ENCODE measurements around the gene GNB2. TPM values are rescaled to one million over a fixed set of nuclear protein-coding genes. Genes with fewer than 3 reads are reported as not detected.
A peak's percentile ranks its signal among the peaks of the same experiment; 100 is the strongest.

The GNB2 gene
- polyA plus RNA-seq, 3 donors from 2014 or later = 61.4 to 71.8 (median 64.8) TPM

- Mint-ChIP-seq H3K27ac (peak overlapping the region in 3 of 6 donors; percentile 2 to 14 (median 10)), H3K27me3 (ENCODE audit: low read depth in 3 of 3) (peaks cover 18 to 37% (median 22%) of the 10 kb centered on the region in 3 donors), H3K4me3 (peak overlapping the region in 2 of 5 donors; percentile 21 to 38), H3K9me3 (no peaks in the 10 kb centered on the region), H3K4me1 (peaks cover 0 to 10% of the 10 kb centered on the region in 2 donors), H3K36me3 (no peaks in the 10 kb centered on the region)
- DNase-seq = no peak
Measured at GRCh38 chr7:100671353-100672327, 1.9 kb upstream of the GNB2 start.

- Mint-ChIP-seq H3K36me3 (peaks cover 0 to 7% (median 0%) of the 10 kb centered on the region in 3 donors), H3K27ac (peak overlapping the region; percentile 91 to 98 (median 96)), H3K4me1 (peaks cover 7 to 16% of the 10 kb centered on the region in 2 donors), H3K9me3 (no peaks in the 10 kb centered on the region), H3K4me3 (peak overlapping the region; percentile 92 to 96 (median 93)), H3K27me3 (ENCODE audit: low read depth in 3 of 3) (peaks cover 23 to 35% (median 23%) of the 10 kb centered on the region in 3 donors)
- DNase-seq = no peak
Measured at GRCh38 chr7:100673942-100674410, 436 bp downstream of the GNB2 start.

- Mint-ChIP-seq H3K9me3 (no peaks in the 10 kb centered on the region), H3K27ac (peak overlapping the region; percentile 91 to 98 (median 96)), H3K36me3 (peaks cover 0 to 7% (median 0%) of the 10 kb centered on the region in 3 donors), H3K4me1 (peaks cover 7 to 20% of the 10 kb centered on the region in 2 donors), H3K27me3 (ENCODE audit: low read depth in 3 of 3) (peaks cover 23 to 35% (median 23%) of the 10 kb centered on the region in 3 donors), H3K4me3 (peak overlapping the region; percentile 92 to 96 (median 93))
- DNase-seq = peak; percentile 30 to 38 (median 34)
Measured at GRCh38 chr7:100674411-100675104, 1.0 kb downstream of the GNB2 start.

GRCh38 chr7:100675105-100675451, 1.5 kb downstream of the GNB2 start:
- H3K4me1 Mint-ChIP-seq = peaks cover 11 to 25% of the 10 kb centered on the region in 2 donors
- peaks cover 0 to 9% (median 0%) of the 10 kb centered on the region in 3 donors for H3K36me3 Mint-ChIP-seq
- H3K9me3 Mint-ChIP-seq = no peaks in the 10 kb centered on the region
- peaks cover 22 to 35% (median 23%) of the 10 kb centered on the region in 3 donors for H3K27me3 Mint-ChIP-seq (ENCODE audit: low read depth in 3 of 3)
- H3K4me3 Mint-ChIP-seq = peak overlapping the region; percentile 92 to 96 (median 93)
- no peak for DNase-seq
- H3K27ac Mint-ChIP-seq = peak overlapping the region in 3 of 6 donors; percentile 95 to 98 (median 98)

GRCh38 chr7:100675581-100676350, 2.2 kb downstream of the GNB2 start:
- H3K4me1 Mint-ChIP-seq = peaks cover 15 to 30% of the 10 kb centered on the region in 2 donors
- H3K4me3 Mint-ChIP-seq = peak overlapping the region; percentile 87 to 89 (median 89)
- H3K27ac Mint-ChIP-seq = peak overlapping the region; percentile 88 to 98 (median 94)
- peaks cover 23 to 35% (median 24%) of the 10 kb centered on the region in 3 donors for H3K27me3 Mint-ChIP-seq (ENCODE audit: low read depth in 3 of 3)
- H3K36me3 Mint-ChIP-seq = peaks cover 0 to 11% (median 0%) of the 10 kb centered on the region in 3 donors
- H3K9me3 Mint-ChIP-seq = no peaks in the 10 kb centered on the region
- peak; percentile 90 to 92 (median 91) for DNase-seq

GRCh38 chr7:100676501-100677306, 3.2 kb downstream of the GNB2 start:
- Mint-ChIP-seq H3K36me3 (peaks cover 0 to 11% (median 0%) of the 10 kb centered on the region in 3 donors), H3K4me1 (peaks cover 15 to 33% of the 10 kb centered on the region in 2 donors), H3K27ac (peak overlapping the region; percentile 88 to 98 (median 94)), H3K27me3 (ENCODE audit: low read depth in 3 of 3) (peaks cover 23 to 35% (median 24%) of the 10 kb centered on the region in 3 donors), H3K9me3 (no peaks in the 10 kb centered on the region), H3K4me3 (peak overlapping the region; percentile 72 to 89 (median 83))
- DNase-seq = no peak

GRCh38 chr7:100677308-100678267, 4.0 kb downstream of the GNB2 start:
- peaks cover 21 to 34% (median 24%) of the 10 kb centered on the region in 3 donors for H3K27me3 Mint-ChIP-seq (ENCODE audit: low read depth in 3 of 3)
- peaks cover 0 to 11% (median 0%) of the 10 kb centered on the region in 3 donors for H3K36me3 Mint-ChIP-seq
- H3K4me3 Mint-ChIP-seq = peak overlapping the region in 4 of 5 donors; percentile 6 to 83 (median 42)
- H3K27ac Mint-ChIP-seq = peak overlapping the region; percentile 88 to 98 (median 94)
- H3K9me3 Mint-ChIP-seq = no peaks in the 10 kb centered on the region
- peaks cover 15 to 31% of the 10 kb centered on the region in 2 donors for H3K4me1 Mint-ChIP-seq
- DNase-seq = no peak

- H3K36me3 Mint-ChIP-seq = peaks cover 0 to 11% (median 0%) of the 10 kb centered on the region in 3 donors
- peaks cover 14 to 26% (median 19%) of the 10 kb centered on the region in 3 donors for H3K27me3 Mint-ChIP-seq (ENCODE audit: low read depth in 3 of 3)
- peak overlapping the region in 1 of 5 donors; percentile 4 for H3K4me3 Mint-ChIP-seq
- DNase-seq = no peak
- H3K4me1 Mint-ChIP-seq = peaks cover 15 to 27% of the 10 kb centered on the region in 2 donors
- peak overlapping the region; percentile 41 to 88 (median 74) for H3K27ac Mint-ChIP-seq
- H3K9me3 Mint-ChIP-seq = no peaks in the 10 kb centered on the region
Measured at GRCh38 chr7:100678291-100678984, 4.9 kb downstream of the GNB2 start.

GRCh38 chr7:100679129-100679926, 5.8 kb downstream of the GNB2 start:
- peak overlapping the region in 5 of 6 donors; percentile 31 to 88 (median 81) for H3K27ac Mint-ChIP-seq

GRCh38 chr7:100679927-100680575, 6.5 kb downstream of the GNB2 start:
- no peak for DNase-seq
- H3K36me3 Mint-ChIP-seq = peaks cover 0 to 11% (median 0%) of the 10 kb centered on the region in 3 donors
- peaks cover 6 to 14% (median 7%) of the 10 kb centered on the region in 3 donors for H3K27me3 Mint-ChIP-seq (ENCODE audit: low read depth in 3 of 3)
- peak overlapping the region; percentile 63 to 88 (median 77) for H3K27ac Mint-ChIP-seq
- no peaks in the 10 kb centered on the region for H3K9me3 Mint-ChIP-seq
- peaks cover 15 to 27% of the 10 kb centered on the region in 2 donors for H3K4me1 Mint-ChIP-seq
- peak overlapping the region in 1 of 5 donors; percentile 4 for H3K4me3 Mint-ChIP-seq

More at GRCh38 chr7:100679129-100679926, 5.8 kb downstream of the GNB2 start:
- DNase-seq = no peak
- Mint-ChIP-seq H3K9me3 (no peaks in the 10 kb centered on the region), H3K36me3 (peaks cover 0 to 11% (median 0%) of the 10 kb centered on the region in 3 donors), H3K4me1 (peaks cover 15 to 27% of the 10 kb centered on the region in 2 donors), H3K4me3 (no peak overlapping the region), H3K27me3 (ENCODE audit: low read depth in 3 of 3) (peaks cover 8 to 18% (median 12%) of the 10 kb centered on the region in 3 donors)

All from immature natural killer cell (primary cell).